ENCODE measurements around the gene DUOXA2.
"Not testable (repeated sequence)": the region's sequence is repeated elsewhere in the genome, so short reads cannot be mapped to it uniquely, and the experiment has no call there.

Gene DUOXA2

DNA sequence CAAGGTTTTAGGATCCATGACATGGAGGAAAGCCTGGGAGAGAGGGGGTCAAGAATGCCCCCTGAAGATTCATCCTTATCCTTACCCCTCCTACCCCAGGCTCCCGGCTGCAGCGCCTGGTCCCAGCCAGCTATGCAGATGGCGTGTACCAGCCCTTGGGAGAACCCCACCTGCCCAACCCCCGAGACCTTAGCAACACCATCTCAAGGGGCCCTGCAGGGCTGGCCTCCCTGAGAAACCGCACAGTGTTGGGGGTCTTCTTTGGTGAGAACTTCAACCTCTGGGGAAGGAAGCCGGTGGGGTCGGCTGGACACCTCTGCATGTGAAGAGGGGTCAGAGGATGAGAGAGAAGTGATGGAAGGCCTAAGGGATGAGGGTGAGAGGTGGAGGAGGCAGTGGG lies 19.9 kb downstream of the DUOXA2 start:
- H3F3A ChIP-seq (ENCODE audit: insufficient read depth) = no peaks in the 10 kb centered on the region
- H3K36me3 ChIP-seq (ENCODE audit: low read length) = no peaks in the 10 kb centered on the region
- no peaks in the 10 kb centered on the region for H3K27me3 ChIP-seq (ENCODE audit: low read length)
- no peak overlapping the region for H3K9ac ChIP-seq (ENCODE audit: low read length)
- H3K4me2 ChIP-seq (ENCODE audit: low read depth, low read length, poor library complexity, severe bottlenecking) = no peak overlapping the region
- TF ChIP-seq, protein P1, sequence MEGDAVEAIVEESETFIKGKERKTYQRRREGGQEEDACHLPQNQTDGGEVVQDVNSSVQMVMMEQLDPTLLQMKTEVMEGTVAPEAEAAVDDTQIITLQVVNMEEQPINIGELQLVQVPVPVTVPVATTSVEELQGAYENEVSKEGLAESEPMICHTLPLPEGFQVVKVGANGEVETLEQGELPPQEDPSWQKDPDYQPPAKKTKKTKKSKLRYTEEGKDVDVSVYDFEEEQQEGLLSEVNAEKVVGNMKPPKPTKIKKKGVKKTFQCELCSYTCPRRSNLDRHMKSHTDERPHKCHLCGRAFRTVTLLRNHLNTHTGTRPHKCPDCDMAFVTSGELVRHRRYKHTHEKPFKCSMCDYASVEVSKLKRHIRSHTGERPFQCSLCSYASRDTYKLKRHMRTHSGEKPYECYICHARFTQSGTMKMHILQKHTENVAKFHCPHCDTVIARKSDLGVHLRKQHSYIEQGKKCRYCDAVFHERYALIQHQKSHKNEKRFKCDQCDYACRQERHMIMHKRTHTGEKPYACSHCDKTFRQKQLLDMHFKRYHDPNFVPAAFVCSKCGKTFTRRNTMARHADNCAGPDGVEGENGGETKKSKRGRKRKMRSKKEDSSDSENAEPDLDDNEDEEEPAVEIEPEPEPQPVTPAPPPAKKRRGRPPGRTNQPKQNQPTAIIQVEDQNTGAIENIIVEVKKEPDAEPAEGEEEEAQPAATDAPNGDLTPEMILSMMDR (IDR thresholded peaks at IDR 0.05; ENCODE audit: insufficient read depth, low read length, poor library complexity, severe bottlenecking) = no peak
- no peak for TF ChIP-seq EZH2phosphoT487 (conservative IDR thresholded peaks at IDR 0.05; ENCODE audit: low read length)
- H3K9me3 ChIP-seq (ENCODE audit: insufficient read depth, low read length) = no peaks in the 10 kb centered on the region
- H3K4me3 ChIP-seq (ENCODE audit: insufficient read depth, low read length, poor library complexity, severe bottlenecking) = no peak overlapping the region
- no peaks in the 10 kb centered on the region for H4K20me1 ChIP-seq (ENCODE audit: low read depth, low read length)
- H3K27ac ChIP-seq (ENCODE audit: low read depth, low read length) = no peak overlapping the region
- H3K9me2 ChIP-seq (replicated peaks; ENCODE audit: insufficient read depth, low read length) = no peaks in the 10 kb centered on the region
- no peak overlapping the region for H2AFZ ChIP-seq (ENCODE audit: low read depth, low read length, severe bottlenecking)
- no peaks in the 10 kb centered on the region for H3K79me2 ChIP-seq (ENCODE audit: insufficient read depth, low read length)

DNA sequence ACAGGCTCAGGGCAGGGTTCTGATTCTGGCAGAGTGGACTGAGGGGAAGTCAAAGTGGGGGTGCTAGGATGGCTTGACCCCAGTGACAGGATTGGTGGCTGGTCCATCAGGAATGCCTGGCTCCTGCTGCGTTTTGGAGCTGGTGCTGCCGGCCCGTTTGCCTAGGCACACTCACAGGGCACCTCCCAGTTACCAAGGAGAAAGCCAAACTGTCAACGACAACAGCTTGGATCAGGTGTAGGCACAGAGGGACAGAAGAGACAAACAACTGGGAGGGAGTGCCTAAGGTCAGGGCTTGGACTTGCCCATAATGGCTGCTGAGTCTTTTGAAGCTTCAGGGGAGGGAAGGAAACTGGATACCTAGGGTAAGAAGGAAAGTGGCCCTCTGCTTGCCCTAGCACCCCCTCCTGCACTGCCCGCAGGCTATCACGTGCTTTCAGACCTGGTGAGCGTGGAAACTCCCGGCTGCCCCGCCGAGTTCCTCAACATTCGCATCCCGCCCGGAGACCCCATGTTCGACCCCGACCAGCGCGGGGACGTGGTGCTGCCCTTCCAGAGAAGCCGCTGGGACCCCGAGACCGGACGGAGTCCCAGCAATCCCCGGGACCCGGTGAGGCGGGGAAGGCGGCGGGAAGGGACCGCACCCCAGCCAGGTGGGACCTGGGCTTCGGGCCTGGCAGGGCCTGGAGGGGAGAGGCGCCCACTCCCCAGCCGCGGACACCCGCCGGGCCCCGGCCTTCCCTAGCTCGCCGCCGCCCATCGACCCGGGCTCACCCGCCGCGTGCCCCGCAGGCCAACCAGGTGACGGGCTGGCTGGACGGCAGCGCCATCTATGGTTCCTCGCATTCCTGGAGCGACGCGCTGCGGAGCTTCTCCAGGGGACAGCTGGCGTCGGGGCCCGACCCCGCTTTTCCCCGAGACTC lies 20.8 kb downstream of the DUOXA2 start:
- Histone ChIP-seq H3K4me2 (ENCODE audit: low read depth, low read length, poor library complexity, severe bottlenecking) (no peak overlapping the region), H3K9me3 (ENCODE audit: insufficient read depth, low read length) (no peaks in the 10 kb centered on the region), H3K27ac (ENCODE audit: low read depth, low read length) (no peak overlapping the region), H3K9me2 (replicated peaks; ENCODE audit: insufficient read depth, low read length) (no peaks in the 10 kb centered on the region), H3K4me3 (ENCODE audit: insufficient read depth, low read length, poor library complexity, severe bottlenecking) (no peak overlapping the region), H3K9ac (ENCODE audit: low read length) (no peak overlapping the region), H3K27me3 (ENCODE audit: low read length) (no peaks in the 10 kb centered on the region), H2AFZ (ENCODE audit: low read depth, low read length, severe bottlenecking) (no peak overlapping the region), H3K79me2 (ENCODE audit: insufficient read depth, low read length) (no peaks in the 10 kb centered on the region), H3K36me3 (ENCODE audit: low read length) (no peaks in the 10 kb centered on the region), H4K20me1 (ENCODE audit: low read depth, low read length) (no peaks in the 10 kb centered on the region), H3F3A (ENCODE audit: insufficient read depth) (no peaks in the 10 kb centered on the region)
- TF ChIP-seq, protein P1 (IDR thresholded peaks at IDR 0.05; ENCODE audit: insufficient read depth, low read length, poor library complexity, severe bottlenecking) = no peak
- no peak for TF ChIP-seq EZH2phosphoT487 (conservative IDR thresholded peaks at IDR 0.05; ENCODE audit: low read length)

DNA sequence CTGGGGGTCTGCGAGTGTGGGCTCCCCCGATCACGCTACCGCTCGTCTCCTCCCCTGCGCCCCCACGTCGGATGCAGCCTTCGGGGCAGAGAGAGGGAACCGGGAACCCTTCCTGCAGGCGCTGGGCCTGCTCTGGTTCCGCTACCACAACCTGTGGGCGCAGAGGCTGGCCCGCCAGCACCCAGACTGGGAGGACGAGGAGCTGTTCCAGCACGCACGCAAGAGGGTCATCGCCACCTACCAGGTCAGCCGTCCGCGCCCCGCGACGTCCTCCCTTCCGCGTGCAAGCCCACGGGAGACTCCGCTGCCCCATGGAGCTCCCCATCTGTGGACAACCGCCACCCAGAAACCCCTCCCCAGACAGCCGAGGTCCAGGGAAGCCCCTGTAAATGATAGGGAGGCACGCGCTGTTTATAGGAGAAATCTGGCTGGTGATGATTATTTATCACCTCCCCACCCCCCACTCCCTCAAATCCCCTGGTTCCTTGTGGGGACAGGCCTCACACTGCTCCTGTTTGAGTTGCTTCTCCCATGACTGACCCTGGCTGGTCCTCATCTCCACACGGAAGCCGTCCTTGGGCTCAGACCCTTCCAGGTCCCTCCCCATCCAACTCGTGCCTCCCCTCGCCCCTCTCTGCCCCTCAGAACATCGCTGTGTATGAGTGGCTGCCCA lies 21.7 kb downstream of the DUOXA2 start:
- H3K27me3 ChIP-seq (ENCODE audit: low read length); H4K20me1 ChIP-seq (ENCODE audit: low read depth, low read length); H3K27ac ChIP-seq (ENCODE audit: low read depth, low read length); H3K4me3 ChIP-seq (ENCODE audit: insufficient read depth, low read length, poor library complexity, severe bottlenecking); H3K9me3 ChIP-seq (ENCODE audit: insufficient read depth, low read length); H3F3A ChIP-seq (ENCODE audit: insufficient read depth); H3K9me2 ChIP-seq (replicated peaks; ENCODE audit: insufficient read depth, low read length); H2AFZ ChIP-seq (ENCODE audit: low read depth, low read length, severe bottlenecking); H3K9ac ChIP-seq (ENCODE audit: low read length); H3K36me3 ChIP-seq (ENCODE audit: low read length); H3K4me2 ChIP-seq (ENCODE audit: low read depth, low read length, poor library complexity, severe bottlenecking); H3K79me2 ChIP-seq (ENCODE audit: insufficient read depth, low read length): not testable (repeated sequence)

DNA sequence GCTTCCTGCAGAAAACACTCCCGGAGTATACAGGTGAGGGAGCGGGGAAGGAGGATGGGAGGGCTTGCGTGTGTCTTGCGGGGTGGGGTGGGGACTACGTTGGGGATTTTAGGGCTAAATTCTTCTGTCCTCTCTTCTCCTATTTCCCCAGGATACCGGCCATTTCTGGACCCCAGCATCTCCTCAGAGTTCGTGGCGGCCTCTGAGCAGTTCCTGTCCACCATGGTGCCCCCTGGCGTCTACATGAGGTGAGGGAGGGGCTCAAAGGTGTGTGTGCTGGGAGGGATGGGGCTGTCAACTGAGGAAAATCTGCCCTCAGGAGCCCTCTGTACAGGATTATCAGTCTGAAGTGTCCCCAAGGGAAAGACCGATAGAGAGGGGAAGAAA lies 22.2 kb downstream of the DUOXA2 start:
- Histone ChIP-seq H3K9me2 (replicated peaks; ENCODE audit: insufficient read depth, low read length) (no peaks in the 10 kb centered on the region), H3K9me3 (ENCODE audit: insufficient read depth, low read length) (no peaks in the 10 kb centered on the region), H3K27ac (ENCODE audit: low read depth, low read length) (no peak overlapping the region), H3K79me2 (ENCODE audit: insufficient read depth, low read length) (no peaks in the 10 kb centered on the region), H3F3A (ENCODE audit: insufficient read depth) (no peaks in the 10 kb centered on the region), H3K4me2 (ENCODE audit: low read depth, low read length, poor library complexity, severe bottlenecking) (no peak overlapping the region), H3K36me3 (ENCODE audit: low read length) (no peaks in the 10 kb centered on the region), H3K9ac (ENCODE audit: low read length) (no peak overlapping the region), H3K27me3 (ENCODE audit: low read length) (no peaks in the 10 kb centered on the region), H3K4me3 (ENCODE audit: insufficient read depth, low read length, poor library complexity, severe bottlenecking) (no peak overlapping the region), H4K20me1 (ENCODE audit: low read depth, low read length) (no peaks in the 10 kb centered on the region), H2AFZ (ENCODE audit: low read depth, low read length, severe bottlenecking) (no peak overlapping the region)
- TF ChIP-seq, protein P1 (IDR thresholded peaks at IDR 0.05; ENCODE audit: insufficient read depth, low read length, poor library complexity, severe bottlenecking) = no peak
- no peak for TF ChIP-seq EZH2phosphoT487 (conservative IDR thresholded peaks at IDR 0.05; ENCODE audit: low read length)

All from SU-DHL-6 (cell line).